Mesodermal cell (in vitro differentiated cells): ENCODE data around the gene NPBWR2.
A peak's percentile ranks its signal among the peaks of the same experiment; 100 is the strongest.

Experiments used
- H3K27ac ChIP-seq: 2 replicates; pipeline ENCODE4 v1.7.0; 2013; ENCODE audit warnings: mild to moderate bottlenecking, low read depth, low read length, moderate library complexity; ENCODE audit not compliant: severe bottlenecking
- H3K36me3 ChIP-seq: 2 replicates; pipeline ENCODE4 v1.7.1; 2013; ENCODE audit warnings: mild to moderate bottlenecking, low read length, moderate library complexity; ENCODE audit not compliant: control insufficient read depth, insufficient read depth
- H3K4me1 ChIP-seq: one replicate; pipeline ENCODE4 v1.7.1; 2013; ENCODE audit warnings: mild to moderate bottlenecking, low read length; ENCODE audit not compliant: insufficient read depth, control insufficient read depth, poor library complexity, severe bottlenecking
- H3K4me3 ChIP-seq: 2 replicates; pipeline ENCODE4 v1.7.0; 2013; ENCODE audit warnings: low read length, control low read depth, mild to moderate bottlenecking; ENCODE audit not compliant: insufficient read depth, poor library complexity, severe bottlenecking; ENCODE audit errors: extremely low read depth
- H3K9me3 ChIP-seq: 2 replicates; pipeline ENCODE4 v1.7.1; 2013; ENCODE audit warnings: mild to moderate bottlenecking, low read length, moderate library complexity; ENCODE audit not compliant: control insufficient read depth
- WGBS, 2 experiments: methylation state at CpG; one replicate each; pipeline ENCODE4 v1.1.5; 2013; ENCODE audit warnings: missing lambda C conversion rate in 2 of 2; ENCODE audit not compliant: insufficient coverage in 2 of 2; 5-methylcytosine and 5-hydroxymethylcytosine counted together

The NPBWR2 gene

GRCh38 chr20:64108731-64109681, 1.6 kb upstream of the NPBWR2 start:
- Histone ChIP-seq H3K36me3 (no peaks in the 10 kb centered on the region), H3K9me3 (no peaks in the 10 kb centered on the region), H3K4me1 (no peaks in the 10 kb centered on the region), H3K4me3 (no peak overlapping the region), H3K27ac (no peak overlapping the region)
- WGBS, 2 experiments = 90% methylated on average over 22 to 26 of the region's 26 CpGs

DNA sequence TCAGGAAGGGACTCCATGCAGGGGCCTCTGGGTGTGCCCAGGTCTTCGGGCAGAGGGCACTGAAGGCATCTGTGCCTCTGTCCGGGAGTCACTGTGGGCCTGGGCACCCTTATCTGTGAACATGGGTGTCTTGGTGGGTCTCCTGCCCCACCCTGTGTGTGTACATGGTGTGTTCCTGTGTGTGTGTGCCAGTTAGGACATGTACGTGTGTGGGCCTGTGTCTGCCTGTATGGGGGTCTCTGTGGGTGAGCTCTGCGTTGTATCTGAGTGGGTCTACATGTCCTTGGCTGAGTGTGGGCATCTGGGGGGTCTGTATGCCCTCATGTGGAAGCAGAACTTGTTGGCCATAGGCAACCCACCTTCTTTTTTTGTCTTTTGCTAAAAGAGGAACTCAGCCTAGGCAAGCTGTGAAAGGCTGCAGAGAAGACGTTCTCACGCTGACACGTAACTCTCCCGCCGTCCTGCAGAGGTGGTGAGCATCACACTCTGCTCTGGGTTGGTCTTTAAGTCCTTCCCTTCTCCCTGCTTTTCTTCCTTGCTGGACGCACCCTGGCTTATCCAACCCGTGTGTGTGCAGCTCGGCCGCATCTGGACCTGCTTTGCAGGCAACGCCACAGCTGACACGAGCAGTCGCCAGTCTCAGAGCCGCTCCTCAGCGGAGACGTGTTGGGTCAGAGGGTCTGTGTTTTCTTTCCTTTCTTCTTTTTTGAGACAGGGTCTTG, 532 bp upstream of the NPBWR2 start:
- H3K4me3 ChIP-seq = no peak overlapping the region
- H3K27ac ChIP-seq = no peak overlapping the region
- H3K36me3 ChIP-seq = no peaks in the 10 kb centered on the region
- 85 to 92% methylated on average over 17 to 18 of the region's 19 CpGs for WGBS, 2 experiments
- no peaks in the 10 kb centered on the region for H3K4me1 ChIP-seq
- no peaks in the 10 kb centered on the region for H3K9me3 ChIP-seq

DNA sequence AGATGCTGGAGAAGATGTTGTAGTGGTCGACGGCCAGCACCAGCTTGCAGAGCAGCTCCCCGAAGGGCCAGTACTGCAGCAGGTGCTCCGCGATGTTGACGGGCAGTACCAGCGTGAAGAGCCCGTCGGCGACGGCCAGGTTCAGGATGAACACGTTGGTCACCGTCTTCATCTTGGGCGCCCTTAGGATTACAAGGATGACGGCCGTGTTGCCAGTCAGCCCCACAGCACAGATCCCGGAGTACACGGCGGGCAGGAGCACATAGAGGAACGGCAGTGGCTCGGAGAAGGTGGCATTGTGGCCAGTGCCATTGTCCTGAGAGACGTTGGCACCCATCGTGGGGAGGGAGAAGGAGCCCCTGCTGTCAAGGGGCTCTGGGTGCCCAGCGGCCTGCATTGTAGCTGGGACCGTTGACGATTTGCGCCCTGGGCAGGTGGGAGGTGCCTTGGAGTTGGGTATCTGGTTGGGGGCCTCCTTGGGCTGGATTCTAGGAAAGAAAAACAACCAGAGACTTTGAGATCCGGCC, 867 bp downstream of the NPBWR2 start:
- Histone ChIP-seq H3K27ac (no peak overlapping the region), H3K36me3 (no peaks in the 10 kb centered on the region), H3K4me3 (no peak overlapping the region), H3K9me3 (no peaks in the 10 kb centered on the region), H3K4me1 (no peaks in the 10 kb centered on the region)
- WGBS, 2 experiments = 90 to 94% methylated on average over 28 of the region's 28 CpGs

- WGBS, 2 experiments = 95% methylated on average over 37 to 39 of the region's 39 CpGs
- H3K9me3 ChIP-seq = no peaks in the 10 kb centered on the region
- no peak overlapping the region for H3K27ac ChIP-seq
- no peaks in the 10 kb centered on the region for H3K4me1 ChIP-seq
- no peaks in the 10 kb centered on the region for H3K36me3 ChIP-seq
- no peak overlapping the region for H3K4me3 ChIP-seq
Observed at GRCh38 chr20:64105846-64106434, 1.4 kb downstream of the NPBWR2 start.

DNA sequence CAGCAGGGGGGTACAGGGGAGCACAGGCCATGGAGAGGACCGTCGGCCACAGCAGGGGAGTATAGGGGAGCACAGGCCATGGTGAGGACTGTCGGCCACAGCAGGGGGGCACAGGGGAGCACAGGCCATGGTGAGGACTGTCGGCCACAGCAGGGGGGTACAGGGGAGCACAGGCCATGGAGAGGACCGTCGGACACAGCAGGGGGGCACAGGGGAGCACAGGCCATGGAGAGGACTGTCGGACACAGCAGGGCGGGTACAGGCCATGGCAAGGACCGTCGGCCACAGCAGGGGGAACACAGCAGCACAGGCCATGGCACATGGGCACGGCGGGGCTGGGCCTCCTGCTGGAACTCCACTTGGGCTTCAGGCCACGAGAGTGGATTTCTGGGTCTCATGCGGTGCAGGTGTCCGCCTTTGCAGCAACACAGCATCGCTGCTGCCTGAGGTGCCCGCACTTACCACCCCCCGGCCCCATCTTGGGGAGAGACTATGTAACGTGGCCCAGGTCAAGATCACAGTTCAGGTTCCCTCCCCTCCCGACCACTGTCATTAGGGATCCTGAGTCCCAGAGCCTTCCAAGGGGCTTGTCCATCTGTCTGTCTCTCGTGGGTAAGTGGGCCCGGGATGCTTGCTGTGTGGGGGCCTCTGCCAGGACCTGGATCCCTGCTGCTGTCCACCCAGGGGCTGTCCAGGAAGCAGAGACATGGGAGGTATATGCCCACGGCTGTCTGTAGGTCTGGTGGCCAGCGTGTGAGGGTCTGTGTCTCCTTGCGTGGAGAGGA, 2.5 kb downstream of the NPBWR2 start:
- no peaks in the 10 kb centered on the region for H3K36me3 ChIP-seq
- H3K4me3 ChIP-seq = no peak overlapping the region

DNA sequence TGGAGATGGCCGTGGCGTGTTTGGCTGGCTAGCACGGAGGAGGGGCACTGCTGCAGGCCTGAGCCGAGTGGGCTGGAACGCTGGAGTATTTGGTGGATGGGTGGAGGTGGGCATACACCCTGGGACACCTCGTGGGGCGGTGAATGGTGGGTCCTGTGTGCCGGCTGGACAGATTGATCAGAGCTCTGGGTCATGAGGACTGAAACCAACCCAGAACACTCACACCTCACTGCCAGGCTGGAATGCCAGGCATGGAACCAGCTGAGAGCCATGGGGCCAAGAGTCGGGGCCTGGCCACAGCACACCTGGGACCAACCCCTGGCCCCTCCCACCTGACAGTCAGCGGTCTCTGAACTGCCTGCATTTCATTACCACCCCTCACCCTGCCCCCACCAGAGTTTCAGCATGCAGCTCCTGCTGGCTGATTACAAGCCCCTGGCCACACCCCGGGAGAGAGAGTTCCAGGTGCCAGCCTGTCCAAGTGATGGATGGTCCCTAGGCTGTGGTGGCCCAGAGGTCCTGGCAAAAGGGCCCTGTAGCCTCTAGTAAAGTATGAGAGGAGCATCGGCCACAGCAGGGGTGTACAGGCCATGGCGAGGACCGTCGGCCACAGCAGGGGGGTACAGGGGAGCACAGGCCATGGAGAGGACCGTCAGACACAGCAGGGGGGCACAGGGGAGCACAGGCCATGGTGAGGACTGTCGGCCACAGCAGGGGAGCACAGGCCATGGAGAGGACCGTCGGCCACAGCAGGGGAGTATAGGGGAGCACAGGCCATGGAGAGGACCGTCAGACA, 3.3 kb downstream of the NPBWR2 start:
- WGBS, 2 experiments = 81% methylated on average over 14 to 15 of the region's 20 CpGs
- Histone ChIP-seq H3K36me3 (no peaks in the 10 kb centered on the region), H3K4me3 (no peak overlapping the region), H3K4me1 (no peaks in the 10 kb centered on the region), H3K27ac (no peak overlapping the region), H3K9me3 (no peaks in the 10 kb centered on the region)

More for the DNA sequence above, 2.5 kb downstream of the NPBWR2 start:
- 94 to 96% methylated on average over 23 of the region's 25 CpGs for whole genome bisulfite sequencing, 2 experiments
- no peak overlapping the region for H3K27ac ChIP-seq
- no peaks in the 10 kb centered on the region for H3K9me3 ChIP-seq
- H3K4me1 ChIP-seq = no peaks in the 10 kb centered on the region

GRCh38 chr20:64102647-64103354, 4.6 kb downstream of the NPBWR2 start:
- H3K9me3 ChIP-seq = no peaks in the 10 kb centered on the region
- WGBS, 2 experiments = 20 to 32% methylated on average over 17 to 20 of the region's 30 CpGs
- peak overlapping the region; percentile 44 for H3K4me3 ChIP-seq
- H3K27ac ChIP-seq = no peak overlapping the region
- no peaks in the 10 kb centered on the region for H3K36me3 ChIP-seq
- H3K4me1 ChIP-seq = no peaks in the 10 kb centered on the region

DNA sequence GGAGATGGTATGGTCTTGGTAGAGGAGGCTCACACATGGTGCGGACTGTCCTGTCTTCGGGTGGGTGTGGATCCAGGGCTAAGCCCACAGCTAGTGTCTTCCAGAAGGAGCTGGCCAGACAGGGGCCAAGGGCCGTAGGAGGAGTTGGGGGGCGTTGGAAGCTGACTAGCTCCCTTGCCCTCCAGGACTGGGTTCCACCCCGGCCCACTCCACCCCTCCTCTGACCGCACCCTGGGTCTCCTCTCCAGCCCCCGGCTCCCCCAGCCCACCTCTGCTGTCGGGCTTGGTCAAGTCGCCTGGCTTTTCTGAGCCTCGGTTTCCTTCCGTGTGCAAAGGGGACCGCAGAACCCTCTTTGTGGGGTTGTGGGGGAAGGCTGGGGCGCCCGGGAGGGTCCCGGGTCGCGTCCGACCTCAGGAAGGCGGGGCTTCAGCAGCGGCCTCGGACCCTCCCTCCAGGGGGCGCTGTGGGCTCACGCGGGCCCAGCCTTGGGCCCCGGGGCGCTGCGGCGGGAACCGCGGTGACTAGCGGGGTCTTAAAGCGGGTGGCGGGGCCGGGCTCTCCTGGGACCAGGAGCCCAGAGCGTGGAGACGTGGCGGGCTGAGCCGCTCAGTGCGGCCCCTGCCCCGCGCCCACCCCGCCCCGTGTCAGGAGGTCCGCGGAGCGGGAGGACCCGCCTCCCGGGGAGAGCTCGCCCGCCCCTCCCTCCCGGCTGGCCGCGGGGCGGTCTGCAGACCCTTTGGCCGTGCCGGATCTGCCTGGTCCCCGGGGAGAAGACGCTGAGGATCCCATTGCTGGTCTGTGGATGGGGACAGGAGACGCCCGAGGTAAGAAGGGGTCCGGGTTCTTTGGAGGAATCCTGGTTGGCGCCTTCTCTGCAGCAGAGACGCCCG, 5.4 kb downstream of the NPBWR2 start:
- H3K9me3 ChIP-seq = no peaks in the 10 kb centered on the region
- H3K27ac ChIP-seq = no peak overlapping the region
- WGBS, 2 experiments = 11 to 16% methylated on average over 29 to 31 of the region's 64 CpGs
- H3K36me3 ChIP-seq = no peaks in the 10 kb centered on the region
- H3K4me1 ChIP-seq = no peaks in the 10 kb centered on the region
- H3K4me3 ChIP-seq = peak overlapping the region; percentile 44
